GM18520 (cell line): ENCODE measurements around the gene SEC62.

Source experiments
- ATAC-seq: cut with Tn5 transposase; IDR thresholded peaks from one replicate; pipeline ENCODE4 v1.9.1; 2021; ENCODE audit not compliant: unreplicated experiment

SEC62 gene

GRCh38 chr3:169966951-169967915 is 626 bp downstream of the SEC62 start:
- ATAC-seq = peak; percentile 15

GRCh38 chr3:169968224-169968885 is 1.7 kb downstream of the SEC62 start:
- ATAC-seq = no peak

GRCh38 chr3:169969174-169970095 is 2.8 kb downstream of the SEC62 start:
- no peak for ATAC-seq

- no peak for ATAC-seq
Observed at GRCh38 chr3:169970847-169971246, 4.2 kb downstream of the SEC62 start.

- ATAC-seq = no peak
Observed at GRCh38 chr3:169971522-169971921, 4.9 kb downstream of the SEC62 start.

GRCh38 chr3:169980055-169980454 is 13.4 kb downstream of the SEC62 start:
- ATAC-seq = no peak

- ATAC-seq = no peak
Observed at GRCh38 chr3:169984292-169984691, 17.7 kb downstream of the SEC62 start.

- no peak for ATAC-seq
Observed at GRCh38 chr3:169990431-169990830, 23.8 kb downstream of the SEC62 start.

GRCh38 chr3:169992156-169992555 is 25.5 kb downstream of the SEC62 start:
- no peak for ATAC-seq

GRCh38 chr3:169992781-169993180 is 26.2 kb downstream of the SEC62 start:
- ATAC-seq = no peak

GRCh38 chr3:169993761-169994160 is 27.2 kb downstream of the SEC62 start:
- ATAC-seq = no peak

- no peak for ATAC-seq
Observed at GRCh38 chr3:169996063-169996462, 29.5 kb downstream of the SEC62 start.

- no peak for ATAC-seq
Observed at GRCh38 chr3:169998668-169999131, 32.1 kb downstream of the SEC62 start.

- ATAC-seq = peak; percentile 98
Observed at GRCh38 chr3:169999433-169999832, 32.8 kb downstream of the SEC62 start.

GRCh38 chr3:170000051-170000450 is 33.4 kb downstream of the SEC62 start:
- no peak for ATAC-seq

- no peak for ATAC-seq
Observed at GRCh38 chr3:170002231-170002630, 35.6 kb downstream of the SEC62 start.

- no peak for ATAC-seq
Observed at GRCh38 chr3:170002879-170003278, 36.3 kb downstream of the SEC62 start.

GRCh38 chr3:170003881-170004356 is 37.3 kb downstream of the SEC62 start:
- no peak for ATAC-seq

GRCh38 chr3:170007031-170007663 is 40.5 kb downstream of the SEC62 start:
- ATAC-seq = peak; percentile 80

- ATAC-seq = no peak
Observed at GRCh38 chr3:170010498-170010897, 43.9 kb downstream of the SEC62 start.
